Neural cell (in vitro differentiated cells): Measurements from ENCODE around the gene COPS7A.

ENCODE experiments used
- CTCF ChIP-seq: fragments of 450-650 bp; IDR thresholded peaks from 2 replicates; pipeline ENCODE4 v1.5.1; 2014; ENCODE audit warnings: antibody characterized with exemption, mild to moderate bottlenecking, moderate library complexity; ENCODE audit not compliant: poor library complexity, severe bottlenecking
- EP300 ChIP-seq: fragments of 450-650 bp; conservative IDR thresholded peaks from 2 replicates; pipeline ENCODE4 v1.6.1; 2014; ENCODE audit warnings: antibody characterized with exemption, mild to moderate bottlenecking, moderate library complexity; ENCODE audit not compliant: poor library complexity, severe bottlenecking
- EZH2 ChIP-seq: fragments of 200-600, 300-800 bp; shearing (Covaris generic), sonication (generic); IDR thresholded peaks from 2 replicates; pipeline ENCODE4 v1.6.1; 2014; ENCODE audit warnings: antibody characterized with exemption, low read length, borderline replicate concordance, mild to moderate bottlenecking; ENCODE audit not compliant: insufficient read depth, poor library complexity, severe bottlenecking
- MXI1 ChIP-seq: fragments of 450-650 bp; conservative IDR thresholded peaks from 2 replicates; pipeline ENCODE4 v1.6.1; 2014; ENCODE audit warnings: antibody characterized with exemption, mild to moderate bottlenecking; ENCODE audit not compliant: poor library complexity, severe bottlenecking
- POLR2AphosphoS5 ChIP-seq: IDR thresholded peaks from 2 replicates; pipeline ENCODE4 v1.6.1; 2012
- RAD21 ChIP-seq: fragments of 450-650 bp; conservative IDR thresholded peaks from 2 replicates; pipeline ENCODE4 v1.6.1; 2014; ENCODE audit warnings: antibody characterized with exemption, mild to moderate bottlenecking, moderate library complexity
- SMC3 ChIP-seq: fragments of 450-650 bp; conservative IDR thresholded peaks from 2 replicates; pipeline ENCODE4 v1.6.1; 2014; ENCODE audit warnings: antibody characterized with exemption, mild to moderate bottlenecking, moderate library complexity; ENCODE audit not compliant: poor library complexity
- TAF1 ChIP-seq: IDR thresholded peaks from 2 replicates; pipeline ENCODE4 v1.6.1; 2012; ENCODE audit warnings: low read depth
- TF ChIP-seq, protein P1 (sequence below): IDR thresholded peaks from 2 replicates; pipeline ENCODE4 v1.6.1; 2012; ENCODE audit warnings: borderline replicate concordance

- TF ChIP-seq CTCF (no peak), EZH2 (no peak), EP300 (no peak), RAD21 (no peak), SMC3 (no peak), MXI1 (no peak), POLR2AphosphoS5 (no peak), TAF1 (no peak)
- TF ChIP-seq, protein P1, sequence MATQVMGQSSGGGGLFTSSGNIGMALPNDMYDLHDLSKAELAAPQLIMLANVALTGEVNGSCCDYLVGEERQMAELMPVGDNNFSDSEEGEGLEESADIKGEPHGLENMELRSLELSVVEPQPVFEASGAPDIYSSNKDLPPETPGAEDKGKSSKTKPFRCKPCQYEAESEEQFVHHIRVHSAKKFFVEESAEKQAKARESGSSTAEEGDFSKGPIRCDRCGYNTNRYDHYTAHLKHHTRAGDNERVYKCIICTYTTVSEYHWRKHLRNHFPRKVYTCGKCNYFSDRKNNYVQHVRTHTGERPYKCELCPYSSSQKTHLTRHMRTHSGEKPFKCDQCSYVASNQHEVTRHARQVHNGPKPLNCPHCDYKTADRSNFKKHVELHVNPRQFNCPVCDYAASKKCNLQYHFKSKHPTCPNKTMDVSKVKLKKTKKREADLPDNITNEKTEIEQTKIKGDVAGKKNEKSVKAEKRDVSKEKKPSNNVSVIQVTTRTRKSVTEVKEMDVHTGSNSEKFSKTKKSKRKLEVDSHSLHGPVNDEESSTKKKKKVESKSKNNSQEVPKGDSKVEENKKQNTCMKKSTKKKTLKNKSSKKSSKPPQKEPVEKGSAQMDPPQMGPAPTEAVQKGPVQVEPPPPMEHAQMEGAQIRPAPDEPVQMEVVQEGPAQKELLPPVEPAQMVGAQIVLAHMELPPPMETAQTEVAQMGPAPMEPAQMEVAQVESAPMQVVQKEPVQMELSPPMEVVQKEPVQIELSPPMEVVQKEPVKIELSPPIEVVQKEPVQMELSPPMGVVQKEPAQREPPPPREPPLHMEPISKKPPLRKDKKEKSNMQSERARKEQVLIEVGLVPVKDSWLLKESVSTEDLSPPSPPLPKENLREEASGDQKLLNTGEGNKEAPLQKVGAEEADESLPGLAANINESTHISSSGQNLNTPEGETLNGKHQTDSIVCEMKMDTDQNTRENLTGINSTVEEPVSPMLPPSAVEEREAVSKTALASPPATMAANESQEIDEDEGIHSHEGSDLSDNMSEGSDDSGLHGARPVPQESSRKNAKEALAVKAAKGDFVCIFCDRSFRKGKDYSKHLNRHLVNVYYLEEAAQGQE = no peak
These were observed 46.2 kb downstream of the COPS7A start for GRCh38 chr12:6770094-6770493.
